Putamen (tissue), 1 donor: ENCODE results near the gene RALGPS1.

Source experiments
- DNase-seq: peaks from one replicate; pipeline ENCODE4 v3.0.0-alpha.2; 2016; ENCODE audit warnings: low spot score

RALGPS1 gene

GRCh38 chr9:127224883-127225739 is 310.5 kb downstream of the RALGPS1 start:
- DNase-seq = peak; percentile 96

- DNase-seq = no peak
Observed at GRCh38 chr9:127225801-127226625, 311.4 kb downstream of the RALGPS1 start.

GRCh38 chr9:127229691-127230417 is 315.3 kb downstream of the RALGPS1 start:
- no peak for DNase-seq

GRCh38 chr9:127231666-127232065 is 317.1 kb downstream of the RALGPS1 start:
- DNase-seq = no peak

- DNase-seq = no peak
Observed at GRCh38 chr9:127232833-127233549, 318.4 kb downstream of the RALGPS1 start.

- DNase-seq = no peak
Observed at GRCh38 chr9:127233550-127233949, 319.0 kb downstream of the RALGPS1 start.

- DNase-seq = no peak
Observed at GRCh38 chr9:127233989-127234388, 319.4 kb downstream of the RALGPS1 start.

GRCh38 chr9:127237801-127238200 is 323.2 kb downstream of the RALGPS1 start:
- DNase-seq = no peak

GRCh38 chr9:127241354-127241753 is 326.8 kb downstream of the RALGPS1 start:
- no peak for DNase-seq

GRCh38 chr9:127244609-127245601 is 330.3 kb downstream of the RALGPS1 start:
- peak; percentile 98 for DNase-seq

- DNase-seq = no peak
Observed at GRCh38 chr9:127245637-127246164, 331.1 kb downstream of the RALGPS1 start.

GRCh38 chr9:127248241-127248640 is 333.7 kb downstream of the RALGPS1 start:
- no peak for DNase-seq

- DNase-seq = no peak
Observed at GRCh38 chr9:127249877-127250276, 335.3 kb downstream of the RALGPS1 start.

- no peak for DNase-seq
Observed at GRCh38 chr9:127250896-127251391, 336.4 kb downstream of the RALGPS1 start.

GRCh38 chr9:127252410-127253318 is 338.1 kb downstream of the RALGPS1 start:
- DNase-seq = no peak

- no peak for DNase-seq
Observed at GRCh38 chr9:127253446-127253845, 338.9 kb downstream of the RALGPS1 start.

- DNase-seq = no peak
Observed at GRCh38 chr9:127255692-127256091, 341.1 kb downstream of the RALGPS1 start.

GRCh38 chr9:127256324-127256723 is 341.7 kb downstream of the RALGPS1 start:
- DNase-seq = no peak
